CD4-positive, alpha-beta T cell treated with Interferon gamma for 1 hour (primary cell): Measurements from ENCODE around the gene ZNF488.
"Not testable (repeated sequence)": the region's sequence is repeated elsewhere in the genome, so short reads cannot be mapped to it uniquely, and the experiment has no call there.

Experiments
- DNase-seq: peaks from one replicate; pipeline ENCODE4 v3.0.0-alpha.2; 2020

Gene ZNF488

GRCh38 chr10:47409866-47410256 is 25.8 kb upstream of the ZNF488 start:
- DNase-seq = no peak

- no peak for DNase-seq
These were observed 25.2 kb upstream of the ZNF488 start for GRCh38 chr10:47409171-47409865.

DNA sequence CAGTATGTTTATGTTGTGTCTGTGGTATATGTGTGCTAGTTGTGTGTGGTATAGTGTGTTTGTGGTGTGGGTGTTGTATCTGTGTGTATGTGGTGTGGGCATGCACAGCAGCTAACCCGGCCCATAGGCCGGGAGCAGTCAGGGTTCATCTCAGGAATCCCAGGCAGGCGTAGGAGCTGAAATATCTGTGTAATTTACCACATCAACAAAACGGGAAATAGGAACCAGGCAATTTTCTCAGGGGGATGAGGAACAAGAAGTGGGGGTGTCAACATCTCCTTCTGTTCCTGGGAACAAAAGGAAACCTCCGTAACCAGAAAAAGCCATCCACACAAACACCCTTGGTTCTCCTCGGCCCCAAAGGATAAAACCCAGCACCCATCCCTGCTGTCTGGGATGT is 24.5 kb upstream of the ZNF488 start:
- no peak for DNase-seq

GRCh38 chr10:47406870-47407691 is 23.0 kb upstream of the ZNF488 start:
- DNase-seq = no peak

DNA sequence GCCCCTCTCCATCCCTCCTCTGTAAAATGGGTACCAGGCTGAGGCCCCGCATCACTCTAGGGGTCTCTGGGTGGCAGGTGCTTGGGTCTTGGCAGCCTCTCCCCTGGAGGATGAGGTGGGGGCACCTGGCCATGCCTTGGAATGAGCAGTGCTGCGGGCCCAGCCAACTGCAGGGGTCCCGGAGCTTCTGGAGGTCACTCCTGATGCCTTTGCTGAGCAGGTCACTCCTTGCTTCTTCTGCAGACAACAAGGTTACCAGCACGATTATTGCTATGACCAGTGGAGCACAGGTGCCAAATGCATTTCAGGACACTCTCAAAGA is 22.4 kb upstream of the ZNF488 start:
- no peak for DNase-seq

- DNase-seq = no peak
These were observed 21.9 kb upstream of the ZNF488 start for GRCh38 chr10:47405857-47406547.

DNA sequence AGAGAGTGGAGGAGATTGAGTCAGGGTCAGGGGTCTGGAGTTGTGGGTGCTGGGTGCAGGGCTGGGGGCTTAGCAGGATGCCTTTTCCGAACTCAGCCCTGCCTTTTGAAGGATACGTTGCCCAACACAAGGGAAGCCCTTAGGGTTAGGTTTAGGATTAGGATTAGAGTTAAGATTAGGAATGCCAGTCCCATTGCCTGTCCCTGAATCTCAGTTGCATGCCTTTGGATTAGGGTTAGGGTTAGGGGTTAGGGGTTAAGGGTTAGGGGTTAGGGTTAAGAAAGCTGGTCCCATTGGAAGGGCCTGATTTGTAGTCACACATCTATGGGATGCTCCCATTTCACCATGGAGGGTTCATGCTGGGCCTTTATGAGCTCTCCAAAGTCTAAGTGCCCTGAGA is 20.8 kb upstream of the ZNF488 start:
- no peak for DNase-seq

- DNase-seq = no peak
These were observed 20.4 kb upstream of the ZNF488 start for GRCh38 chr10:47404446-47404845.

- DNase-seq = no peak
These were observed 19.6 kb upstream of the ZNF488 start for GRCh38 chr10:47403446-47404318.

- no peak for DNase-seq
These were observed 18.7 kb upstream of the ZNF488 start for GRCh38 chr10:47402641-47403301.

- DNase-seq = no peak
These were observed 18.0 kb upstream of the ZNF488 start for GRCh38 chr10:47401874-47402640.

DNA sequence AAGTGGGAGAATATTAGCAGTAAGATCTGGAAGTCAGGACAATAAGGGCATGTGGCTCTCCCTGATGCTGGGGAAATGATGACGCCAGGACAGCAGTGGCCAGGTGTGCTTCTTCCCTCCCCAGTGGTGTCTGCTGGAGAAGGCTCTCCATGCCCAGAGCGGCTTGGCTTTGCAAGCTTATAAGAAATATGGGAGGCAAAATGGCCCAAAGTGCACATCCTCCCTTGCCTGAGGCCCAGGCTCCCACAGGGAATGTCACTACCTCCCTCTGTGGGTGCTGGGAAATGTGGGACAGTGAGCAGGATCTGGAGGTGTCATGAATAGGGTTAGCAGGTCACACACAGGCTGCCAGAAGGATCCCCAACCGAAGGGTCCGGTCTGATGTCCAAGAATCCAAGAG is 17.1 kb upstream of the ZNF488 start:
- DNase-seq = no peak

DNA sequence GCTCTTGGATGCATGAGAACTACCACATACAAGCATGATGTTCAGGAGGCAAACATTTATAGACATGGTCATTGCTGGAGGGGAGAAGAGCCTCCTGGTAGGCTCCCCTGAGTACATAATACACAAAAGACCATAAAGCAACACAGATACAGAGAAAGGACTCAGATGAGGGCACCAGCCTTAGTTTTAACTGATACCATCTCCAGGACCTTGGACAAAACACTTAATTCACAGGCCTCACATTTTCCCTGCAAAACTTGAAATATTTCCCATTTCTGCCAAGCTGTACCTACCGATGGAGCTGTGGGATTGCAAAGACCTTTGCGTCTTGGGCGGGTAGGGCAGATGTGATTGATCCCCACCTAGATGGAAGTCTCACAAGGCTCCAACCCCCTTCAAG is 16.7 kb upstream of the ZNF488 start:
- no peak for DNase-seq

GRCh38 chr10:47400251-47400650 is 16.2 kb upstream of the ZNF488 start:
- DNase-seq = no peak

- no peak for DNase-seq
These were observed 13.2 kb upstream of the ZNF488 start for GRCh38 chr10:47397256-47397655.

GRCh38 chr10:47396311-47396717 is 12.2 kb upstream of the ZNF488 start:
- no peak for DNase-seq

GRCh38 chr10:47389619-47390018 is 5.5 kb upstream of the ZNF488 start:
- no peak for DNase-seq

DNA sequence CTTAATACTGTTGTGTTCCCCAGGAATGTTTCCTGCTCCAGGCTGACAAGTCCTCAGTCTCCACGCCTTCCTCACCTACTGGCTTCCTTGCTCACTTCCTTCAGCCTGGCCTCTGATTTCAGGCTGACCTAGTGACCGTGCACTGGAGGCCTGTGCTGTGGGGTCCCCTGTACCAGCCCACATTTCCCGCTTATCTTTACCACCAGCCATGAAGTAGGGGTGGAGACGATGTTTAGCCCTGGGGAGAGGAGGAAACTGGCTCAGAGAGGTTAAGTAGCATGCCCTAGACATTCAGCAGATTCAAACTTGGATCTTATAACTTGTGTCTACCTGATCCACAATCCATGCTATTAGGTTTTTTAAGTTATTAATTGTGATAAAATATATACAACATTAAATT is 4.8 kb upstream of the ZNF488 start:
- DNase-seq = no peak

- not testable (repeated sequence) for DNase-seq
These were observed 2.0 kb upstream of the ZNF488 start for GRCh38 chr10:47386104-47386503.

- no peak for DNase-seq
These were observed 589 bp downstream of the ZNF488 start for GRCh38 chr10:47383261-47384147.
